NCI-H2227 (cell line): ENCODE results near the gene ZNF219.
"Not testable (repeated sequence)": the region's sequence is repeated elsewhere in the genome, so short reads cannot be mapped to it uniquely, and the experiment has no call there.

Experiments
- DNase-seq: peaks from one replicate; lab custom pipeline; 2025; ENCODE audit not compliant: unreplicated experiment; lab: John Stamatoyannopoulos, UW

Gene ZNF219

DNA sequence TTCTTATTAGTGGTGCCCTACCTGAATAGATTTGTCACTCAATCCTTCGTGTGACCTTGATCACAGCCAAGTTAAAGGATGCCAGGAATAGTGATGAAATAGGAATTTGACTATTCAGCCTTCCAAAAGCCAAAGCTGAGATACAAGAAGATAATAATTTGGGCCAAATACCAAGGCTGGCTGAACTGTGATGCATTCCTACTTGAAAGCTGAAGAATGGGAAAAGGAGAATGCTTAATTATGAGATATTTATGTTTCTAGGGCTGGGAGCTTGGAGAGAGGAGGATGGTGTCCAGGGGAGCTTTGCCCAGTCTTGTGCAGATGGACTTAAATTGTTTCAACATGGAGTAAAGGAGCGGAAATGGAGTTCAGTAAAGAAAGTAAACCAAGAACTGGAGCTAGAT is 51.1 kb downstream of the ZNF219 start:
- no peak for DNase-seq

DNA sequence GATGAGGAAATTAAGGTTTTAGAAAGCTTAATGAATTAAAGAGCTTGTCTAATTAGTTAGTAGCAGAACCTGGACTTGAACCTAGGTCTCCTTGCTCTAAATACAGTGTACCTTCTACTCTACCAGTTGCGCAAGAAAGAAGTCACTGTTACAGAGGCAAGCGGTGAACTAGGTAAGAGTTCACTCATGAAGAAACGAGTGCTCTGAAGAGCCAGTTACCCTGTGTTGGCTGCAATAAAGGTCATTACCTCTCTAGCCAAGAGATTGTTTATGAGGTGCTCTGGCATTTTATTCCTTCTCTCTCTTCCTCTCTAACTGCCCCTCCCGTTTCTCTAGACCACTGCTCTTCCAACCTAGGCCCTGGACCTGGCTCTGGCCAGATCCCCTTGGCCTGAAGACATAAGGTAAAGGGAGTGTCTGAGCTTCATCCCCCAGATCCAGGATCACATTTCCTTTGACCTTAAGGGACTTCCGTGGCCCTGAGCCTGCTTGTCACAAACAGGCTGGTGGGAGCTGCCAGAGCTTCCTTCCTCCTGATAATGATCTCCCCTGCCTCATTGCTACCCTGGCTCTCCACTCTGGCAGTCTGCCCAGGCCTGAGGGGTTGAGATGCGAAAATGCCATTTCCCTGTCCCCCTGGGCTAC is 54.4 kb downstream of the ZNF219 start:
- DNase-seq: no peak

DNA sequence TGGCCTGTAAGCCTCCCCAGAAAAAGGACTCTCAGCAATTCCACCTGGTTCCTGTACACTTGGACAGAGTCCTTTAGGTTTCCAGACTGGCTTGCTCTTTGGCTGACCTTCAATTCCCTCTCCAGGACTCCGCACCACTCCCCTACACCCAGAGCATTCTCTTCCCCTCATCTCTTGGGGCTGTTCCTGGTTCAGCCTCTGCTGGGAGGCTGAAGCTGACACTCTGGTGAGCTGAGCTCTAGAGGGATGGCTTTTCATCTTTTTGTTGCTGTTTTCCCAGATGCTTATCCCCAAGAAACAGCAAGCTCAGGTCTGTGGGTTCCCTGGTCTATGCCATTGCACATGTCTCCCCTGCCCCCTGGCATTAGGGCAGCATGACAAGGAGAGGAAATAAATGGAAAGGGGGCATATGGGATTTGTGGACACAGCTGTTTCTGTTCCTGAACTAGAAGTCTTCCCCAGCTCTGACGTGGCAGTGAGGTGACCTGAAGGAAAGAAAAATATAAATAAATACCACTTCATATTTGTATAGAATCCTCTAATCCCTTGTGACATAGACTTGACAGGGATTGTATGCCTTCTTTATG is 55.0 kb downstream of the ZNF219 start:
- DNase-seq: no peak

DNA sequence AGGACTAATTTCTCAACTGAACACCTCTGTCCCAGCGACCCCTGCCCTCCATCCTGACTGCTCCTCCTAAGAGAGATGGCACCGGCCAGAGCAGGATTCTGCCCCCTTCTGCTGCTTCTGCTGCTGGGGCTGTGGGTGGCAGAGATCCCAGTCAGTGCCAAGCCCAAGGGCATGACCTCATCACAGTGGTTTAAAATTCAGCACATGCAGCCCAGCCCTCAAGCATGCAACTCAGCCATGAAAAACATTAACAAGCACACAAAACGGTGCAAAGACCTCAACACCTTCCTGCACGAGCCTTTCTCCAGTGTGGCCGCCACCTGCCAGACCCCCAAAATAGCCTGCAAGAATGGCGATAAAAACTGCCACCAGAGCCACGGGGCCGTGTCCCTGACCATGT is 55.5 kb downstream of the ZNF219 start:
- no peak for DNase-seq

DNA sequence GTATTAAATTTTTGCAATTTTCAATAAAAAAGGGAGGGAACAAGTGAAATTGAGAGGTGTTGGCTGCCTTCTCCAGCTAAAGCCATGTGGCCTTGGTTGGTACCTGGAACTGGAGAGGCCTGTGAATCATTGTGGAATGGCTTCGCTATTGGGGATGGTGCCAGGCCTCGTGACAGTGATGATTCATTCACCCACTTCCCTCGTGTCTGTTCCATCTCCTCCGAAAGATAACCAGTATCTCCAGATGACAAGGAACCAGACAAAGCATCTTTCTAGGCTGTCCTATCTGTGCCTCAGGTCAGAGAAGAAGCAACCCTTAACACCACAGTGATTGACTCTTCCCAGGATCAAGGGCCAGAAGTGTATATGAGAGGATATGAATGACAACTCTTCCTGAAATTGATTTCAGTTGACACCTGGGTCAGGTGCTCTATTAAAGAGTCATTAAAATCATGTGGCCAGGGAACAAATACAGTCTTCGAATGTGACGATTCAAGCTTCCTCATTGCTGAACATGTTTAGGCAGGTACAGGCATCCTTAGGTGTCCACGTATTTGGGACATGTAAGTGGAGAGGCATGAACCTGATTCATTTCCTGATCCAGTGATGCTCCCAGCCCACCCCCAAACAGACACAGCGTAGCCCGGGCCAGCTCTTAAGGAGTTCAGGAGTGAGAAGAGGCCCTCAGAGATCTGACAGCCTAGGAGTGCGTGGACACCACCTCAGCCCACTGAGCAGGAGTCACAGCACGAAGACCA is 56.6 kb downstream of the ZNF219 start, which contains the start of gene RNASE7:
TSS of gene RNASE7 (plus strand) at position 687 of the 758 bp plus-strand sequence. CDS start 631 bp downstream, outside the sequence.
- no peak for DNase-seq

DNA sequence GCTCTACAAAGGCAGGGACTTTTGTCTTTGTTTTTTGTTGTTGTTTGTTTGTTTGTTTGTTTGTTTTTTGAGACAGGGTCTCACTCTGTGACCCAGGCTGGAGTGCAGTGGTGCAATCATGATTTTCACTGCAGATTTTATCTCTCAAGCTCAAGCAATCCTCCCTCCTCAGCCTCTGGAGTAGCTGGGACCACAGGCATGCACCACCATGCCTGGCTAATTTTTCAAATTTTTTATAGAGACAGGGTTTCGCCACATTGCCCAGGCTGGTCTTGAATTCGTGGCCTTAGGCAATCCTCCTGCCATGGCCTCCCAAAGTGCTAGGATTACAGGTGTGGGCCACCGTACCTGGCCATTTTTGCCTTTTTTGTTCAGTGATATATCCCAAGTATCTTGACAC is 57.5 kb downstream of the ZNF219 start:
- not testable (repeated sequence) for DNase-seq

DNA sequence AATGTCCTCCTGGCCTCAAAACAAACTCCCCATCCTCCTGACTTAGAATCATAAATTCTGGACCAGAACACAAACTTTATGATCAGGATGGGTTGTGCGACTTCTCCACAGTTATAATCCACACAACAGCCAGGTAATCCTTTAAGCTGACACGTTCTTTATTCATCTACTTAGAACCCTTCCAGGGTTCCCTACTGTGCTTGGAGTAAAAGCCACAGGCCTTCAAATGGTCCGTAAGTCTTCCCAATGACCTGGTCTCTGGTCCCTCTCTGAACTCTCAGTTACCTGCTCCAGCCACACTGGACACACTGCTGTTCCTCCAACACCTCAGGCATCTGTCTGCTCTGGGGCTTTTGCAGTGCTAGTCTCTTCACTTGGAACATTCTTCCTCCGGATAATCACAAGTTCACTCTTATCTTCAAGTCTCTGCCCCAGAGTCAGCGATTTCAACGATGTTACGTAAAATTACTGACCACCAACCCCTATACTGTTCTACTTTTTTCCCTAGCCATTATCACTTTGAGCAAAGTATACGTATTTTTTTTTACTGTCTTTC is 58.0 kb downstream of the ZNF219 start:
- no peak for DNase-seq
